NCI-H128 (cell line): ENCODE measurements around the gene PTGIS.
"Not testable (repeated sequence)": the region's sequence is repeated elsewhere in the genome, so short reads cannot be mapped to it uniquely, and the experiment has no call there.

Experiments used
- DNase-seq: peaks from one replicate; lab custom pipeline; 2025; ENCODE audit not compliant: unreplicated experiment; lab: John Stamatoyannopoulos, UW

Gene PTGIS

GRCh38 chr20:49567421-49568277 is at the start of gene PTGIS:
Gene PTGIS (minus strand): TSS chr20:49568137. CDS start chr20:49568116, 21 bp downstream.
- DNase-seq = no peak

- DNase-seq = not testable (repeated sequence)
These were observed 49.5 kb upstream of the PTGIS start for GRCh38 chr20:49617394-49617793.

GRCh38 chr20:49616154-49617007 is 48.4 kb upstream of the PTGIS start:
- no peak for DNase-seq

- DNase-seq = no peak
These were observed 47.6 kb upstream of the PTGIS start for GRCh38 chr20:49615401-49616153.

- not testable (repeated sequence) for DNase-seq
These were observed 47.1 kb upstream of the PTGIS start for GRCh38 chr20:49615051-49615400.

GRCh38 chr20:49614338-49615050 is 46.6 kb upstream of the PTGIS start:
- DNase-seq = no peak

GRCh38 chr20:49612127-49612738 is 44.3 kb upstream of the PTGIS start:
- DNase-seq = no peak

- not testable (repeated sequence) for DNase-seq
These were observed 43.7 kb upstream of the PTGIS start for GRCh38 chr20:49611539-49612126.

GRCh38 chr20:49610691-49611538 is 43.0 kb upstream of the PTGIS start:
- peak; percentile 30 for DNase-seq

GRCh38 chr20:49608752-49609670 is 41.1 kb upstream of the PTGIS start:
- DNase-seq = peak; percentile 38

GRCh38 chr20:49607568-49607967 is 39.6 kb upstream of the PTGIS start:
- no peak for DNase-seq

GRCh38 chr20:49603209-49603627 is 35.3 kb upstream of the PTGIS start:
- no peak for DNase-seq

GRCh38 chr20:49602345-49603208 is 34.6 kb upstream of the PTGIS start:
- DNase-seq = no peak

GRCh38 chr20:49601153-49601924 is 33.4 kb upstream of the PTGIS start:
- DNase-seq = no peak

GRCh38 chr20:49599746-49600113 is 31.8 kb upstream of the PTGIS start:
- DNase-seq = no peak

GRCh38 chr20:49597825-49598395 is 30.0 kb upstream of the PTGIS start:
- no peak for DNase-seq
